ENCODE data around the gene RAPGEF3. TPM values are rescaled to one million over a fixed set of nuclear protein-coding genes. Genes with fewer than 3 reads are reported as not detected.

The RAPGEF3 gene
- total and polyA plus RNA-seq, 9 of the 15 experiments (the other 6 are each of a cell fraction or from before 2014, with no cell fraction given) = 0.03 to 0.78 (median 0.37) TPM; not detected in 1

DNA sequence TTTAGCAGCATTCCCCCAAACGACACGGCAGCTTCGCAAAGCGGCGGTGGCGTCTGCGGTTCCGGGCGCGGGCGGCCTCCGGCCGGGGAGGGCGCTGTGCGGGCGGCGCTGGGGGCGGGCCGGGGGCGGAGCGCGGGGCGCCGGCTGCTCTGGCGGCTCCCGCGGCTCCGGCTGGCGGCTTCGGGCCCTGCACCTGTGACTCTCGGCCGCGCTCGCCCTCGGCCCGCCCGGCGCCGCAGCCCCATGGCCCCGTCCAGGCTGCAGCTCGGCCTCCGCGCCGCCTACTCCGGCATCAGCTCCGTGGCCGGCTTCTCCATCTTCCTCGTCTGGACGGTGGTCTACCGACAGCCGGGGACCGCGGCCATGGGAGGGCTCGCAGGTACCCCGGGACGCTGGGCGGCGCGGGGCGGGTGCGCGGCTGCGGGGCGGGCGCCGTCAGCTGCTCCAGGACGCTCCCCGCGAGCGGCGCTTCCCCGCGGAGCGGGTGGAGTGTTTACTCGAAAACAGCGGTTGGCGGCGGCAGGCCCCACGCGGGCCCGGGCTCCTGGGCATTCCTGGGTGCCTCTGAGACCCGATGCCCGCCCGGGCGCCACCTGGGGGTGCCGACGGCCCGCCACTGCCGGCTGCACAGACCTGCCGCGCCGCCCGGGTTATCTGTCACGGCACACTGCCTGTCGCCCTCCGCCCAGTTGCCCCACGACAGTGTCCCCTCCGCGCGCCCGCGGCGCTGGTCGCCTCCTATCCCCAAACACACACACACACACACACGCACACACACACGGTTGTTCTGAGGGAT, 14.6 kb upstream of the RAPGEF3 start, which contains the start of gene SLC48A1 (continued):
- TF ChIP-seq THAP12 (CRISPR knock-in tag; IDR thresholded peaks at IDR 0.05) = peak; percentile 87
- TF ChIP-seq ARHGAP35 (IDR thresholded peaks at IDR 0.05; ENCODE audit: partially characterized antibody) = no peak
- TF ChIP-seq POLR3G (IDR thresholded peaks at IDR 0.05; ENCODE audit: extremely low read depth, insufficient read length, insufficient replicate concordance) = no peak
- peak in 1 of 2 experiments; percentile 53; a peak in 2 of 4 replicates for TF ChIP-seq NRF1 (conservative IDR thresholded peaks at IDR 0.05 in 1 of 2, IDR thresholded peaks at IDR 0.05 in 1 of 2)
- peak; percentile 16 to 75; a peak in 2 of 4 replicates for TF ChIP-seq MAZ (CRISPR knock-in tag; conservative IDR thresholded peaks at IDR 0.05 in 1 of 2, IDR thresholded peaks at IDR 0.05 in 1 of 2)
- no peak for TF ChIP-seq SRF (CRISPR knock-in tag; IDR thresholded peaks at IDR 0.05)
- no peak for TF ChIP-seq ZNF408 (CRISPR knock-in tag; IDR thresholded peaks at IDR 0.05; ENCODE audit: low read depth)
- TF ChIP-seq MBD1 (CRISPR knock-in tag; IDR thresholded peaks at IDR 0.05) = no peak
